DMS79 treated with DMSO at 0.1 percent for 48 hours (cell line): ENCODE measurements around the gene TMCO6.
A peak's percentile ranks its signal among the peaks of the same experiment; 100 is the strongest.
"Not testable (repeated sequence)": the region's sequence is repeated elsewhere in the genome, so short reads cannot be mapped to it uniquely, and the experiment has no call there.

Experiments used
- DNase-seq: peaks from one replicate; lab custom pipeline; 2025; lab: John Stamatoyannopoulos, UW

Gene TMCO6

GRCh38 chr5:140639148-140639981 lies at the start of gene TMCO6:
TSS of gene TMCO6 (plus strand) at chr5:140639451. CDS start at chr5:140639528, 77 bp downstream.
- peak; percentile 77 for DNase-seq

- no peak for DNase-seq
Observed at GRCh38 chr5:140590861-140591260, 48.4 kb upstream of the TMCO6 start.

- no peak for DNase-seq
Observed at GRCh38 chr5:140591747-140592372, 47.4 kb upstream of the TMCO6 start.

GRCh38 chr5:140593070-140593469 lies 46.2 kb upstream of the TMCO6 start:
- not testable (repeated sequence) for DNase-seq

GRCh38 chr5:140594169-140594568 lies 45.1 kb upstream of the TMCO6 start:
- no peak for DNase-seq

- DNase-seq = peak; percentile 3
Observed at GRCh38 chr5:140595538-140596300, 43.5 kb upstream of the TMCO6 start.

- no peak for DNase-seq
Observed at GRCh38 chr5:140596321-140596741, 42.9 kb upstream of the TMCO6 start.

- no peak for DNase-seq
Observed at GRCh38 chr5:140598836-140599235, 40.4 kb upstream of the TMCO6 start.

- no peak for DNase-seq
Observed at GRCh38 chr5:140600096-140600495, 39.2 kb upstream of the TMCO6 start.

- no peak for DNase-seq
Observed at GRCh38 chr5:140602147-140602546, 37.1 kb upstream of the TMCO6 start.

GRCh38 chr5:140603446-140603698 lies 35.9 kb upstream of the TMCO6 start:
- DNase-seq = not testable (repeated sequence)

GRCh38 chr5:140603734-140604133 lies 35.5 kb upstream of the TMCO6 start:
- DNase-seq = no peak

GRCh38 chr5:140605879-140606278 lies 33.4 kb upstream of the TMCO6 start:
- DNase-seq = no peak

- DNase-seq = no peak
Observed at GRCh38 chr5:140607031-140607430, 32.2 kb upstream of the TMCO6 start.

GRCh38 chr5:140608722-140609121 lies 30.5 kb upstream of the TMCO6 start:
- DNase-seq = no peak

- DNase-seq = no peak
Observed at GRCh38 chr5:140609126-140609525, 30.1 kb upstream of the TMCO6 start.

- DNase-seq = no peak
Observed at GRCh38 chr5:140611020-140611521, 28.2 kb upstream of the TMCO6 start.

- no peak for DNase-seq
Observed at GRCh38 chr5:140622301-140622700, 16.9 kb upstream of the TMCO6 start.

- not testable (repeated sequence) for DNase-seq
Observed at GRCh38 chr5:140623061-140623460, 16.2 kb upstream of the TMCO6 start.

- not testable (repeated sequence) for DNase-seq
Observed at GRCh38 chr5:140624886-140625285, 14.4 kb upstream of the TMCO6 start.

- no peak for DNase-seq
Observed at GRCh38 chr5:140627972-140628371, 11.3 kb upstream of the TMCO6 start.

- DNase-seq = no peak
Observed at GRCh38 chr5:140628711-140629110, 10.5 kb upstream of the TMCO6 start.
